ENCODE results near the gene DLG2.

GRCh38 chr11:85348945-85349344 is 278.2 kb downstream of the DLG2 start:
- TF ChIP-seq CTCF (IDR thresholded peaks at IDR 0.05) (no peak), EP300 (IDR thresholded peaks at IDR 0.05) (no peak)

All from sigmoid colon (tissue), 4 donors.